ENCODE data around the gene CPNE2. TPM values are rescaled to one million over a fixed set of nuclear protein-coding genes. Genes with fewer than 3 reads are reported as not detected.

Gene CPNE2
- total RNA-seq, 1 donor from 2014 or later = 13.7 TPM

DNA sequence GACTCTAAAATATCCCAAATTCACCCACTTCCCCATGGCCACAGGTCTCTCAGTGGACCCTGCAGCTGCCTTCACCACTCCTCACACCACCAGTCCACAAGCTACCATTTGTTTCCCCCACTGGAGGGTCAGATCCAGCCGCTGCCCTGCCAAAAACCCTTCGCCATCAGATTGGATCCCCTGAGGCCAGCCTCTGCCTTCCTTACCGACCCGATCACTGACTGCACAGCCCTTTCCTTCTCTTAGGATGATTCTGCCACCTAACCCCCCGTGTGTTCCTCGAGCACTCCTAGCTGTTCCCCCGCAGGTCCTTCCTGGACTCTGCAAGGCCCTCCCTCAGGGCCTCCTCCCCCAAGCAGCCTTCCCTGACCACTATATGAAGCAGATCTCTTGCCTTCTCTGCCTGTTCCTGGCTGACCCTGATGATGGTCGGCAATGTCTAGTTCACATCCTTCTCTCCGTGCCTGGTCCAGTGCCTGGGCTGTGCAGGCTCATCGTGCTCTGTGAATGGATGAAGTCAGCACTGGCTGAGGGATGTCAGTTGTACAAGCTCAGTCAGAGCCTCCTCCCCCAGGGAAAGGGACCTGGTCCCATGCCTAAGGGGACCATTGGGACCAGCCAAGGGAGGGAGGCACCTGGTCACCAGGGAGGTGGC lies 46.0 kb downstream of the CPNE2 start:
- Histone ChIP-seq H3K27ac (replicated peaks) (no peak overlapping the region), H3K9me3 (replicated peaks) (no peaks in the 10 kb centered on the region), H3K36me3 (no peaks in the 10 kb centered on the region), H3K27me3 (ENCODE audit: low read depth) (no peaks in the 10 kb centered on the region), H3K4me3 (no peak overlapping the region), H3K4me1 (peaks cover 40% of the 10 kb centered on the region)
- no peak for TF ChIP-seq CTCF (IDR thresholded peaks at IDR 0.05; ENCODE audit: borderline replicate concordance)
- DNase-seq = no peak
- intact Hi-C loops (cut with micrococcal nuclease) = no loop called here

GRCh38 chr16:57140931-57141668 lies 48.7 kb downstream of the CPNE2 start:
- intact Hi-C loops (cut with micrococcal nuclease) = no loop called here
- Histone ChIP-seq H3K4me3 (no peak overlapping the region), H3K27ac (replicated peaks) (peak overlapping the region; percentile 67), H3K27me3 (ENCODE audit: low read depth) (no peaks in the 10 kb centered on the region), H3K9me3 (replicated peaks) (no peaks in the 10 kb centered on the region), H3K36me3 (no peaks in the 10 kb centered on the region), H3K4me1 (peaks cover 67% of the 10 kb centered on the region)
- TF ChIP-seq CTCF (IDR thresholded peaks at IDR 0.05; ENCODE audit: borderline replicate concordance) = no peak
- DNase-seq = no peak

DNA sequence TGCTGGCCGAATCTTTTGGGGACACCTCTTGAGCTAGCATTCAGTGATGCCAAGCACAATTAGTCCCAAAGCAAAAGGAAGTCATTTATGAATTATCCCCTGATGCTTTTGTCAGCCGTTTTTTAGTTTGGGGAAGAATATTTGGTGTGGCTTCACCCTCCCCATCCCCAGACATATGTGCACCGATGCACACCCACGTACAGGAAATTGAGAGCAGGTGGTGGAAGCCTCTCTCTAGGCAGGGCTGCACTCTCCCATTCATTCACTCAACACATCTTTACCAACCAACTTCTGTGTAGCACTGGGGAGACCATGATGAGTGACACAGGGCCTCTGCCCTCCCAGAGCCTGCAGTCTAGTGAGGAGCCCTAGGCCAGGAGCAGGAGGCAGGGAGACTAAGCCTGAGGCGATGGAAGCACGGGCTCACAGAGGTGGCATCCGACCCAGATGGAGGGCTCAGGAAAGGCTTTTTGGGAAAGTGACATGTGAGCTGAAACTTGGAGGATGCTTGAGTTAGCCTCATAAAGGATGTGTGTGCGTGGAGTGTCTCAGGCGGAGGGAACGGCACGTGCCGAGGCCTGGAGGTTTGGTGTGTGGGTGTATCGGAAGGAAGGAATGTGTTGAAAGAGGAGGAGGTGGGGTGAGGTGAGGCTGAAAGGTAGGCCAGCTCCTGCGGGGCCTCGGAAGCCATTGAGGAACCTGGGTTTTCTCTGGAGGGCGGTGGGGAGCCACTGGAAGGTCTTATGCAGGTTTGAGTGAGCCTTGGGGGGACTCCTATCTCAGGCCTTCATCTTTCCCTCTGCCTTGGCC lies 49.6 kb downstream of the CPNE2 start:
- intact Hi-C loops (cut with micrococcal nuclease) = no loop called here
- no peak for TF ChIP-seq CTCF (IDR thresholded peaks at IDR 0.05; ENCODE audit: borderline replicate concordance)
- Histone ChIP-seq H3K4me3 (no peak overlapping the region), H3K36me3 (no peaks in the 10 kb centered on the region), H3K27me3 (ENCODE audit: low read depth) (no peaks in the 10 kb centered on the region), H3K9me3 (replicated peaks) (no peaks in the 10 kb centered on the region), H3K4me1 (peaks cover 77% of the 10 kb centered on the region), H3K27ac (replicated peaks) (peak overlapping the region; percentile 67)
- DNase-seq = no peak

DNA sequence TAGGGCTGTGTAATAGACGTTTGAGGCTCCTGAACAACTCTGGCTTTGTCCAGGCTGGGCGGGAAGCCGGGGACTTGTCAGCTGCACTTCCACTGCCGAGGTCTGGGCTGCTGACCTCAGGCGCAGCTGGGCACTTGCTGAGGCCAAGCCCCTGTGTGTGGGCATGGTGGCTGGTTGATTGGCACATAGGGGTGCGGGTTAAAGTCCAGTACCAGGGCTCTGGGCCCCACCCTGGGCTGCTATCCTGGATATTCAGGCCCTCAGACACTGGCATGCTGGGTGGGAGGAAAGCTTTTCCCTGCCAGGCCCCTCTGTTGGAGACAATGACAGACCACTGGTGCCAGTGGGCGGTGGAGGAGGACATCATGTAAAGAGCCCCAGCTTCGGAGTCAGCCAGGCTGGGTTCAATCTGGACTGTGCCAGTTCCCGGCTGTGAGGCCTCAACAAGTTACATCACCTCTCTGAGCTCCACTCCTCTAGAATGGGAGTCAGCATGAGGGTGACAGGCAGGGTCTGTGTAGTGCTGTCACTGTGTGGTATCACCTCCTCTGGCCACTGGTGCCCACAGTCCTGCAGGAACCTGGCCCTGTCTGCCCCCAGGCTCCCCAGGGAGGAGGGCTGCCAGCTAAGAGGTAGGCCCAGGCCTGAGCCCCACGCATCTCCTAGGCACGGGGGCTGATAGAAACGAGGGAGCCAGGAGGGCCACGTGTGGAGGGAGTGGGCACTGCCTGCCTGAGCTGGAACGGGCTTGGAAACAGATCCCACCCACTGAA lies 51.0 kb downstream of the CPNE2 start:
- Histone ChIP-seq H3K4me1 (peaks cover 90% of the 10 kb centered on the region), H3K27ac (replicated peaks) (peak overlapping the region; percentile 81)

More for the DNA sequence above, 51.0 kb downstream of the CPNE2 start:
- DNase-seq = no peak
- intact Hi-C loops (cut with micrococcal nuclease) = no loop called here
- Histone ChIP-seq H3K9me3 (replicated peaks) (no peaks in the 10 kb centered on the region), H3K27me3 (ENCODE audit: low read depth) (no peaks in the 10 kb centered on the region), H3K36me3 (no peaks in the 10 kb centered on the region), H3K4me3 (no peak overlapping the region)
- TF ChIP-seq CTCF (IDR thresholded peaks at IDR 0.05; ENCODE audit: borderline replicate concordance) = no peak
